SK-N-SH treated with all-trans-retinoic acid at 6 μM for 48 hours (cell line): ENCODE results near the gene PHACTR3.

ENCODE experiments used
- ARNTL ChIP-seq: fragments of 450-650 bp; formaldehyde crosslinking; IDR thresholded peaks from 2 replicates; pipeline ENCODE4 v1.5.0; 2020; ENCODE audit warnings: low read depth, mild to moderate bottlenecking, moderate library complexity, borderline replicate concordance
- BACH2 ChIP-seq: fragments of 250-450 bp; sonication (Bioruptor Pico); IDR thresholded peaks from 2 replicates; pipeline ENCODE4 v1.9.0; 2021; ENCODE audit warnings: mild to moderate bottlenecking, borderline replicate concordance
- CREB5 ChIP-seq: fragments of 250-450 bp; sonication (Bioruptor Pico); IDR thresholded peaks from 2 replicates; pipeline ENCODE4 v1.5.1; 2020; ENCODE audit warnings: low read depth, mild to moderate bottlenecking, moderate library complexity
- CSRNP3 ChIP-seq: fragments of 250-450 bp; sonication (Bioruptor Pico); IDR thresholded peaks from 2 replicates; pipeline ENCODE4 v1.5.1; 2021; ENCODE audit warnings: mild to moderate bottlenecking, moderate library complexity
- ESRRG ChIP-seq: fragments of 250-450 bp; sonication (Bioruptor Pico); IDR thresholded peaks from 2 replicates; pipeline ENCODE4 v1.6.1; 2021; ENCODE audit warnings: mild to moderate bottlenecking
- OSR1 ChIP-seq: fragments of 250-450 bp; sonication (Bioruptor Pico); IDR thresholded peaks from 2 replicates; pipeline ENCODE4 v1.8.0; 2022; ENCODE audit warnings: moderate library complexity, mild to moderate bottlenecking, inconsistent platforms
- PATZ1 ChIP-seq: fragments of 250-450 bp; sonication (Bioruptor Pico); IDR thresholded peaks from 2 replicates; pipeline ENCODE4 v1.8.0; 2020; ENCODE audit warnings: mild to moderate bottlenecking, moderate library complexity, borderline replicate concordance
- RARB ChIP-seq: fragments of 250-450 bp; sonication (Bioruptor Pico); IDR thresholded peaks from 2 replicates; pipeline ENCODE4 v1.8.0; 2021; ENCODE audit warnings: mild to moderate bottlenecking, moderate library complexity
- ZC3H10 ChIP-seq: fragments of 250-450 bp; sonication (Bioruptor Pico); IDR thresholded peaks from 2 replicates; pipeline ENCODE4 v1.5.1; 2021; ENCODE audit warnings: mild to moderate bottlenecking, moderate library complexity
- ZFP3 ChIP-seq: fragments of 250-450 bp; sonication (Bioruptor Pico); IDR thresholded peaks from 2 replicates; pipeline ENCODE4 v1.5.0; 2020; ENCODE audit warnings: mild to moderate bottlenecking, moderate library complexity
- ZFP30 ChIP-seq: fragments of 450-650 bp; formaldehyde crosslinking; IDR thresholded peaks from 2 replicates; pipeline ENCODE4 v1.5.0; 2022; ENCODE audit warnings: mild to moderate bottlenecking, moderate library complexity
- ZNF565 ChIP-seq: fragments of 450-650 bp; formaldehyde crosslinking; conservative IDR thresholded peaks from 2 replicates; pipeline ENCODE4 v1.5.0; 2020; ENCODE audit warnings: low read depth, mild to moderate bottlenecking, moderate library complexity
- ZNF8 ChIP-seq: fragments of 450-650 bp; formaldehyde crosslinking; IDR thresholded peaks from 2 replicates; pipeline ENCODE4 v1.5.0; 2020; ENCODE audit warnings: mild to moderate bottlenecking, moderate library complexity

DNA sequence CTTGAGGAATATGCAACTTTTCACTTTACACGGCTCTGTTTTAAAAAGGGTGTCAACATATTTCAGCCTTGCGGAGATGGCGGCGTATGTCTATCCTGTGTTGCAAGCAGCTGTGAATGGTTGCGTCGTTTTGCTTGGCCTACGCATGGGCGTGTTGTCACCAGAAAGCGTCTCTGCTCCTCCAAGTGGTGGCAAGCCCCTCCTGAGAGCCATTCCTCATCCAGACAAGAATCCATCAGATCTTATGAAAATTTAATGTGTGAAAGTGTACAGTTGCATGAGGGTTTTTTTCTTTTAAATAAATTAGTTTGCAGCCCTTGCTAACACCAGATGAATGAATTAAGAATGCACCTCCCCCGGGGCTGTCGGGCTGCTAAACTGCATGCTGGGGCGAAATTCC lies 114.4 kb downstream of the PHACTR3 start:
- TF ChIP-seq ZNF8 (CRISPR knock-in tag) (no peak), ZFP30 (CRISPR knock-in tag) (no peak), CREB5 (no peak), ARNTL (CRISPR knock-in tag) (no peak), ZC3H10 (no peak), ZFP3 (CRISPR knock-in tag) (no peak), BACH2 (no peak), PATZ1 (CRISPR knock-in tag) (no peak), RARB (CRISPR knock-in tag) (no peak), CSRNP3 (CRISPR knock-in tag) (no peak), ESRRG (CRISPR knock-in tag) (no peak), ZNF565 (no peak), OSR1 (no peak)
